Measurements from ENCODE around the gene SLC29A3. TPM values are rescaled to one million over a fixed set of nuclear protein-coding genes. Genes with fewer than 3 reads are reported as not detected.

The SLC29A3 gene
- total and polyA plus RNA-seq, 2 experiments from 2014 or later: 10.3 to 12.3 TPM

DNA sequence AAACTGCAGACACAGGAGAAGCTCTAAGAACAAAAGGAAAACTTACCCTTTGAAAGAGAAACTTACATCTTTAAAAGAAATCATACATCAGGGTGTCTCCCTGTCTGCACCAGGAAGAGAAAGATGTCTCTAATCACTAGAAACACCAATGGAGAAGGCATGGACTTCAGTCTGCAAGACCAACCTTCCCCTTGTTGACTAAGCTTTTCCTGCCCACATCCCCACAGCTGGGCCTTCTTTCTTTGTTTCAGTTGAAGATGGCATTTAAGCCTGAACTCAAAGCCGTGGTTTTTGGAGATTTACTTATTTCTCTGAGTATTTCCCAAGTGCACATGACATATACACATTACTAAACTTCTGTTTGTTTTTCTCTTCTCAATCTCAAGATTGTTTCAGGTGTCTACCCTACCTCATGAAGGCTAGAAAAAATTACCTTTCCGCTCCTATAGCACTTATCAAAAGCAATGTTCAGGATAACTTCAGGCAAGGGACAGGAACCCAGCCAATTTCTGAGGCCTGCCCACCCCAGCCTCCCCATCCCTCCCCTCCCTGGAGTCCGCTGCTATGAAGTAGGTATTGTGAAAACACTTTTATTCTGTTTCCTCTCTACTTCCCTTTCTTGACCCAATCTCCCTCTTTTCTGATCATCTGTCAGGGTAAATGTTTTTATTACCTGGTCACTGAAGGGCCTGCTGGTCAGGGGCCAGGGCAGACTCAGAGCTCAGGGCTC lies 2.8 kb upstream of the SLC29A3 start:
- Histone ChIP-seq H2AFZ (peak overlapping the region; percentile 43), H3K79me2 (replicated peaks; ENCODE audit: insufficient read depth) (no peaks in the 10 kb centered on the region), H3K4me2 (no peak overlapping the region), H3F3A (replicated peaks; ENCODE audit: low read depth) (0 out of 2 replicates have a peak, but pooled peaks cover 2% of the 10 kb centered on the region), H3K27ac (ENCODE audit: low read depth) (no peak overlapping the region), H3K36me3 (ENCODE audit: insufficient read depth) (no peaks in the 10 kb centered on the region), H3K27me3 (ENCODE audit: insufficient read depth) (no peaks in the 10 kb centered on the region), H3K4me3 (no peak overlapping the region), H4K20me1 (replicated peaks; ENCODE audit: insufficient read depth) (no peaks in the 10 kb centered on the region), H3K9me2 (ENCODE audit: insufficient read depth) (no peaks in the 10 kb centered on the region), H3K4me1 (ENCODE audit: insufficient read depth) (peaks cover 5% of the 10 kb centered on the region)
- Mint-ChIP-seq H3K4me3 (no peak overlapping the region), H3K27ac (no peak overlapping the region), H3K9me3 (no peaks in the 10 kb centered on the region), H3K4me1 (peaks cover 19% of the 10 kb centered on the region; the same call in 2 of the 3 replicates), H3K36me3 (ENCODE audit: low read depth) (no peaks in the 10 kb centered on the region), H3K27me3 (ENCODE audit: insufficient read depth, low read depth, poor library complexity) (peaks cover 8% of the 10 kb centered on the region)
- DNase-seq (ENCODE audit: low spot score) (no peak), ATAC-seq (no peak)
- TF ChIP-seq EZH2 (IDR thresholded peaks at IDR 0.05; ENCODE audit: low read depth, unreplicated experiment): no peak
- TF ChIP-seq ZNF114 (CRISPR knock-in tag; IDR thresholded peaks at IDR 0.05): no peak
- TF ChIP-seq EZH2phosphoT487 (IDR thresholded peaks at IDR 0.05; ENCODE audit: unreplicated experiment): no peak

DNA sequence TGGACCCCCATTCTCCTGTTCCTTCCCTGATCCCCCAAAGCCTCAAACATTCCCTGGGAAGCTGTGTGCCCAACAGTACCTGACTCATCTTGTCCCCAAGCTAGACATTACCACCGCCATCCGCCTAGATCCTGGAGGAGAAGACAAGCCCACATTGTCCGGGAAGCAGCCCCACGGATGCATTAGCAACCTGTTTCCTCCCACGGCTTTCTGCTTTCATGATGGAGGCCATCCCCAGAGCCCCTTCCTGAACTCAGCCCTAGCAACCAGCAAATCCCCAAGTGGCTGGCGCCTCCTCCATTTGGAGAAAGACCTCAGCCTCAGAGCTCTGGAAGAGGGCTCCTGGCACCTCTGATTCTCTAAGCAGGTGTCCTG lies 2.3 kb upstream of the SLC29A3 start:
- H3K4me1 ChIP-seq (ENCODE audit: insufficient read depth): peaks cover 5% of the 10 kb centered on the region
- no peak overlapping the region for H3K27ac Mint-ChIP-seq
- H3K9me2 ChIP-seq (ENCODE audit: insufficient read depth): no peaks in the 10 kb centered on the region
- no peak overlapping the region for H3K4me3 Mint-ChIP-seq
- H3K79me2 ChIP-seq (replicated peaks; ENCODE audit: insufficient read depth): no peaks in the 10 kb centered on the region
- DNase-seq (ENCODE audit: low spot score) (no peak), ATAC-seq (no peak)
- no peak overlapping the region for H3K27ac ChIP-seq (ENCODE audit: low read depth)
- 0 out of 2 replicates have a peak, but pooled peaks cover 2% of the 10 kb centered on the region for H3F3A ChIP-seq (replicated peaks; ENCODE audit: low read depth)
- H3K9me3 Mint-ChIP-seq: no peaks in the 10 kb centered on the region
- peak overlapping the region; percentile 43 for H2AFZ ChIP-seq
- H3K4me3 ChIP-seq: no peak overlapping the region
- no peaks in the 10 kb centered on the region for H4K20me1 ChIP-seq (replicated peaks; ENCODE audit: insufficient read depth)
- H3K27me3 ChIP-seq (ENCODE audit: insufficient read depth): no peaks in the 10 kb centered on the region
- no peaks in the 10 kb centered on the region for H3K36me3 Mint-ChIP-seq (ENCODE audit: low read depth)
- H3K4me2 ChIP-seq: no peak overlapping the region
- peaks cover 8% of the 10 kb centered on the region for H3K27me3 Mint-ChIP-seq (ENCODE audit: insufficient read depth, low read depth, poor library complexity)
- no peaks in the 10 kb centered on the region for H3K36me3 ChIP-seq (ENCODE audit: insufficient read depth)
- H3K4me1 Mint-ChIP-seq: peaks cover 19% of the 10 kb centered on the region; the same call in 2 of the 3 replicates
- TF ChIP-seq EZH2 (IDR thresholded peaks at IDR 0.05; ENCODE audit: low read depth, unreplicated experiment) (no peak), CTCF (conservative IDR thresholded peaks at IDR 0.05; ENCODE audit: low read depth in 2 of 2) (no peak), ETS1 (IDR thresholded peaks at IDR 0.05) (no peak), CREB1 (CRISPR knock-in tag; IDR thresholded peaks at IDR 0.05; ENCODE audit: low read depth) (no peak), STAT1 (IDR thresholded peaks at IDR 0.05; ENCODE audit: unreplicated experiment) (no peak), NANOG (IDR thresholded peaks at IDR 0.05; ENCODE audit: borderline replicate concordance) (no peak), JUNB (IDR thresholded peaks at IDR 0.05; ENCODE audit: unreplicated experiment) (no peak), ZNF114 (CRISPR knock-in tag; IDR thresholded peaks at IDR 0.05) (no peak), EZH2phosphoT487 (IDR thresholded peaks at IDR 0.05; ENCODE audit: unreplicated experiment) (no peak), ZNF462 (CRISPR knock-in tag; IDR thresholded peaks at IDR 0.05) (no peak)

Measured in GM23338 (cell line).